HepG2 (cell line): Measurements from ENCODE around the gene SLC35F3. TPM values are rescaled to one million over a fixed set of nuclear protein-coding genes. Genes with fewer than 3 reads are reported as not detected.

Experiments used
- ATAC-seq: fragments of 200-7000 bp; cut with Tn5 transposase; 3 replicates; pipeline ENCODE4 v1.9.1; 2020; ENCODE audit warnings: mild to moderate bottlenecking, moderate library complexity
- BruUV-seq: library from RNA; stranded (reverse); fragments of 400-500 nt; replicated peaks from 2 replicates; lab custom pipeline; 2021; lab: Mats Ljungman, UMichigan
- CTCF ChIA-PET: fragments of 300-600 bp; formaldehyde crosslinking; extraction: SDS; loops from one replicate; lab custom pipeline; 2021; ENCODE audit warnings: low total read pairs, inconsistent platforms, low intra/inter-chr PET ratio; lab: Yijun Ruan, JAX
- POLR2A ChIA-PET: fragments of 350-600 bp; sonication (Branson Sonifier 250); formaldehyde crosslinking; loops from one replicate; lab custom pipeline; 2020; ENCODE audit warnings: antibody characterized with exemption, inconsistent platforms; lab: Yijun Ruan, JAX
- DNase-seq: peaks from one replicate; pipeline ENCODE4 v3.0.0-alpha.2; 2015; ENCODE audit warnings: low spot score
- FAIRE-seq: peaks from 3 replicates; lab custom pipeline; 2011; peaks lifted over from hg19 to GRCh38; lab: Jason Lieb, UNC
- H2AFZ ChIP-seq: one replicate; pipeline ENCODE4 v1.6.1; 2011; ENCODE audit warnings: low read length, inconsistent platforms
- H3K27ac ChIP-seq: fragments of 300-600 bp; 3 replicates; pipeline ENCODE4 v1.8.0; 2011; ENCODE audit warnings: mixed run types, mild to moderate bottlenecking, mixed read lengths, low read length, inconsistent platforms; ENCODE audit not compliant: insufficient read depth; ENCODE audit errors: extremely low read length
- H3K27me3 ChIP-seq, 2 experiments: fragments of 200-600 bp in 1 of 2; 2 replicates in 1 of 2; 3 replicates in 1 of 2; pipeline versions ENCODE4 v1.6.0 to v1.8.0; 2011; ENCODE audit warnings: low read length in 2 of 2, mild to moderate bottlenecking in 2 of 2, moderate library complexity in 2 of 2, inconsistent platforms in 1 of 2; ENCODE audit not compliant: insufficient read depth in 2 of 2, control insufficient read depth in 1 of 2
- H3K36me3 ChIP-seq, 2 experiments: fragments of 200-600 bp in 1 of 2; replicated peaks in 1 of 2; 2 replicates in 1 of 2; 3 replicates in 1 of 2; pipeline versions ENCODE4 v1.5.1 to v1.8.0; 2011; ENCODE audit warnings: low read length in 2 of 2, inconsistent platforms in 1 of 2; ENCODE audit not compliant: insufficient read depth in 2 of 2, control insufficient read depth in 1 of 2
- H3K4me1 ChIP-seq: 2 replicates; pipeline ENCODE4 v1.5.1; 2012; ENCODE audit warnings: low read length, inconsistent platforms; ENCODE audit not compliant: insufficient read depth
- H3K4me2 ChIP-seq: 2 replicates; pipeline ENCODE4 v1.6.0; 2011; ENCODE audit warnings: low read depth, low read length, inconsistent platforms
- H3K4me3 ChIP-seq, 3 experiments: fragments of 200-600 bp in 1 of 3; sonication (generic), shearing (Covaris generic) in 1 of 3; replicated peaks in 1 of 3; 2 replicates each; pipeline ENCODE4 v1.5.1; 2011 to 2016; ENCODE audit warnings: low read length in 3 of 3, inconsistent platforms in 2 of 3, low read depth in 2 of 3, mild to moderate bottlenecking in 2 of 3, control low read depth in 1 of 3, mixed read lengths in 1 of 3; ENCODE audit not compliant: insufficient read depth in 1 of 3
- H3K79me2 ChIP-seq: one replicate; pipeline ENCODE4 v1.6.1; 2011; ENCODE audit warnings: low read length, inconsistent platforms; ENCODE audit not compliant: insufficient read depth
- H3K9ac ChIP-seq: 2 replicates; pipeline ENCODE4 v1.6.0; 2011; ENCODE audit warnings: mild to moderate bottlenecking, low read depth, low read length, inconsistent platforms; ENCODE audit not compliant: insufficient read depth
- H3K9me3 ChIP-seq: 2 replicates; pipeline ENCODE4 v1.5.1; 2012; ENCODE audit warnings: mild to moderate bottlenecking, low read length
- H4K20me1 ChIP-seq: 2 replicates; pipeline ENCODE4 v1.6.0; 2011; ENCODE audit warnings: inconsistent platforms, mild to moderate bottlenecking, low read length, moderate library complexity; ENCODE audit not compliant: insufficient read depth
- KDM1A ChIP-seq: IDR thresholded peaks from 2 replicates; pipeline ENCODE4 v1.6.1; 2016; ENCODE audit warnings: missing compliant biosample characterization
- RAD21 ChIP-seq: fragments of 450-650 bp; formaldehyde crosslinking; IDR thresholded peaks from 2 replicates; pipeline ENCODE4 v1.5.0; 2020; ENCODE audit warnings: mild to moderate bottlenecking
- RBM39 ChIP-seq: fragments of 200-400 bp; formaldehyde crosslinking; IDR thresholded peaks from one replicate; pipeline ENCODE4 v1.6.1; 2018; ENCODE audit warnings: antibody characterized with exemption, mild to moderate bottlenecking, low read depth, low read length; ENCODE audit not compliant: poor library complexity, severe bottlenecking
- SOX6 ChIP-seq, 2 experiments: fragments of 450-650 bp in 1 of 2; sonication (generic) in 1 of 2; formaldehyde crosslinking in 1 of 2; IDR thresholded peaks; 2 replicates each; pipeline versions ENCODE4 v1.4.0 to v1.6.1; 2017 to 2020; ENCODE audit warnings: antibody characterized with exemption in 1 of 2, mild to moderate bottlenecking in 1 of 2, missing genetic modification reagents in 1 of 2
- TGIF2 ChIP-seq: IDR thresholded peaks from 2 replicates; pipeline ENCODE4 v1.6.1; 2016; ENCODE audit warnings: control low read depth, missing compliant biosample characterization
- ZNF260 ChIP-seq: sonication (generic); formaldehyde crosslinking; IDR thresholded peaks from 2 replicates; pipeline ENCODE4 v1.4.0; 2020; ENCODE audit warnings: missing genetic modification reagents, low read depth, mild to moderate bottlenecking, borderline replicate concordance
- ZNF569 ChIP-seq: sonication (generic); formaldehyde crosslinking; IDR thresholded peaks from 2 replicates; pipeline ENCODE4 v1.5.0; 2020; ENCODE audit warnings: mild to moderate bottlenecking, missing genetic modification reagents, moderate library complexity, borderline replicate concordance
- ZNF589 ChIP-seq: sonication (generic); formaldehyde crosslinking; conservative IDR thresholded peaks from 2 replicates; pipeline ENCODE4 v1.8.0; 2022; ENCODE audit warnings: mild to moderate bottlenecking, moderate library complexity, missing genetic modification reagents
- ZNF773 ChIP-seq: sonication (generic); formaldehyde crosslinking; IDR thresholded peaks from 2 replicates; pipeline ENCODE4 v1.4.0; 2020; ENCODE audit warnings: missing genetic modification reagents, borderline replicate concordance
- ZNF776 ChIP-seq: sonication (generic); formaldehyde crosslinking; IDR thresholded peaks from 2 replicates; pipeline ENCODE4 v1.4.0; 2020; ENCODE audit warnings: mild to moderate bottlenecking, missing genetic modification reagents
- ZNF782 ChIP-seq: sonication (generic); formaldehyde crosslinking; IDR thresholded peaks from 2 replicates; pipeline ENCODE4 v1.4.0; 2020; ENCODE audit warnings: missing genetic modification reagents, mild to moderate bottlenecking, borderline replicate concordance
- ZNF788 ChIP-seq: sonication (generic); formaldehyde crosslinking; IDR thresholded peaks from 2 replicates; pipeline ENCODE4 v1.5.0; 2020; ENCODE audit warnings: mild to moderate bottlenecking, missing genetic modification reagents, borderline replicate concordance
- ZNF792 ChIP-seq: IDR thresholded peaks from 2 replicates; pipeline ENCODE4 v1.6.1; 2016
- WGBS: methylation state at CpG from one replicate; pipeline ENCODE4 v1.1.6; 2017; ENCODE audit warnings: low lambda C conversion rate; 5-methylcytosine and 5-hydroxymethylcytosine counted together
- in situ Hi-C: cut with HindIII; loops from 2 replicates; pipeline ENCODE4 v1.10.0; 2017; ENCODE audit warnings: low pct_unique_long_range_greater_than_20kb; ENCODE audit not compliant: extremely low pct_ligation_motif_present
- intact Hi-C: fragments of 100-400 bp; cut with micrococcal nuclease; formaldehyde crosslinking; loops from one replicate; pipeline ENCODE4 v1.10.0; 2022; ENCODE audit not compliant: unreplicated experiment
- polyA plus RNA-seq, 8 experiments: library from polyadenylated mRNA; depleted of rRNA in 3 of 8; stranded (reverse) in 7 of 8; unstranded in 1 of 8; fragments of >200 nt; fragmentation: Illumina TruSeq in 4 of 8; extraction: Trizol in 4 of 8; gene quantifications; 2 replicates each; pipeline versions ENCODE4 v1.2.1 to v1.2.3, GENCODE V29; 2011 to 2016; ENCODE audit warnings: low read depth in 4 of 8, missing spikeins in 1 of 8, mixed read lengths in 1 of 8; ENCODE audit not compliant: insufficient read depth in 1 of 8
- total RNA-seq, 5 experiments: library from RNA; depleted of rRNA; stranded (reverse); fragments of >200 nt; fragmentation: Illumina TruSeq; extraction: Trizol; gene quantifications; 2 replicates each; pipeline ENCODE4 v1.2.3, GENCODE V29; 2016; ENCODE audit warnings: low read depth in 1 of 5
- TF ChIP-seq, protein P1 (sequence below): sonication (generic); formaldehyde crosslinking; IDR thresholded peaks from 2 replicates; pipeline ENCODE4 v1.5.0; 2020; ENCODE audit warnings: missing genetic modification reagents
- TF ChIP-seq, protein P2 (sequence below): sonication (generic); formaldehyde crosslinking; IDR thresholded peaks from 2 replicates; pipeline ENCODE4 v1.4.0; 2020; ENCODE audit warnings: missing genetic modification reagents

The SLC35F3 gene
- total and polyA plus RNA-seq, 2 of the 13 experiments (the other 11 are each of a cell fraction or from before 2014, with no cell fraction given): not detected

DNA sequence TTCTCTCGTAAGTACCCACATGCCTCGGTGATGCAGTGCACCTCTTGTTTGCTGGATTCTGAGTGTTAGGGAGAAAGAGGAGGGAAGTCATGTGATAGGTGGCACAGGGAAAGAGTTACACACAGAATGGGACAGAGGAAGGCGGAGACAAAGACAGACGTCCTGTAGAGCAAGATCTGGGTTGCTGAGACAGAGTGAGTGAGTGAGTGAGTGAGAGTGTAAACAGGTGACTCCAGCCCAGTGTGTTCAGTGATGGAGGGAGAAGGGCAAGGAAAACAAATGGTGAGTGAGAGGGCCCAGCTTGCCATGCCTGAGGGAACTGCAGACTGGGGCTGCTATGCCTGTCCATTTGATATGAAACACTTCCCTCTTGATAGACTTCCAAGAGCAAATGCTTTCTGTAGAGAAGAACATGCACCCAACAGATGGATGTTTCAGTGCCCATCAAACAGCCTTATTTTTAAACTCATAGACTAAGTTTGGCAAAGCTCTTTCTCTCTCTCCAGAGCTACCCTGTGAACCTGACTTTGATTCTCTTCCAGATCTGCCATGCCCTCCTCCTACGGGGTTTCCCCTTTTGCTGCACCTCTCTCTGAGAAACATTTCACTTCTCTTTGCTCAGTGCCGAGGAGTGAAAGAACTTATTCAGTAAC, 258.9 kb downstream of the SLC35F3 start:
- H3K27me3 ChIP-seq: peaks cover 0 to 7% of the 10 kb centered on the region in 2 experiments; a peak in 1 of 5 replicates
- H4K20me1 ChIP-seq: no peaks in the 10 kb centered on the region
- CTCF ChIA-PET: no interaction called here
- H3K79me2 ChIP-seq: no peaks in the 10 kb centered on the region
- in situ Hi-C loops (no loop called here), intact Hi-C loops (no loop called here)
- ATAC-seq (no peak), DNase-seq (no peak), FAIRE-seq (no peak)
- no peaks in the 10 kb centered on the region for H3K36me3 ChIP-seq
- no TSS peak for BruUV-seq
- no peak overlapping the region for H3K4me2 ChIP-seq
- no peak overlapping the region for H3K9ac ChIP-seq
- POLR2A ChIA-PET: no interaction called here
- H3K4me3 ChIP-seq: no peak overlapping the region
- no peak overlapping the region for H3K27ac ChIP-seq
- no peaks in the 10 kb centered on the region for H3K4me1 ChIP-seq
- TF ChIP-seq ZNF569 (CRISPR knock-in tag) (no peak), SOX6 (IDR thresholded peaks at IDR 0.05) (no peak), SOX6 (CRISPR knock-in tag; IDR thresholded peaks at IDR 0.05) (no peak), ZNF788 (CRISPR knock-in tag) (no peak), ZNF260 (CRISPR knock-in tag) (no peak), RAD21 (CRISPR knock-in tag) (no peak), TGIF2 (no peak)
- TF ChIP-seq, all 625 proteins: peak for 0
- 13% methylated on average over 6 of the region's 6 CpGs for WGBS
- Histone ChIP-seq H2AFZ (no peak overlapping the region), H3K9me3 (no peaks in the 10 kb centered on the region)

DNA sequence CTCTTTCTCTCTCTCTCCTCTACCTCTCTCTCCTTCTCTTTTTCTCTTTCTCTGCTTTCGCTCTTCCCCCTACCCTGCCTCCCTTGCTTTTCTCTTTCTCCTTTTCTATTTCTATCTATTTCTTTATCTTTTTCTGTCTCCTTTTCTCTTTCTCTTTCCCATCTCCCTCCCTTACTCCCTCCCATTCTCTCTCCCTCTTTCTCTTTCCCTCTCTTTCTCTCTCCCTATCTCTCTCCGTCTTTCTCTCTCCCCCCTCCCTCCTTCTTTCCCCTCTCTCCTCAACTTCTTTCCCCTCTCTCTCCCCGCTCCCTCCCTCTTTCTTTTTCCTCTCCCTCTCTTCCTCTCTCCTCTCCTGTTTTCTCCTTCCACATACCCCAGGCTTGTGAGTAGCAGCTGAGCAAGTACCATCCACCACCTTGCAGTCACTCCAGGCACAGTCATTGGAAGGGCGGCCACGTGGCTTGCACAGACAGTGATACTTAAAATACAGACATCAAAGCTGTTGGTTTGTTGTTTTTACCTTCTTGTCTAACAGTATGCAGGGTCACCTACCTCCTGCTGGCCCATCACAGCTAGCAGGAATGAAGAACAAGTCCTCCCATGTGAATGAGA, 259.7 kb downstream of the SLC35F3 start:
- H3K4me2 ChIP-seq: no peak overlapping the region
- CTCF ChIA-PET: no interaction called here
- WGBS: 8% methylated on average over 5 of the region's 5 CpGs
- no peak overlapping the region for H2AFZ ChIP-seq
- no peaks in the 10 kb centered on the region for H3K79me2 ChIP-seq
- no peak overlapping the region for H3K9ac ChIP-seq
- no peak overlapping the region for H3K27ac ChIP-seq
- H4K20me1 ChIP-seq: no peaks in the 10 kb centered on the region
- in situ Hi-C loops: no loop called here
- POLR2A ChIA-PET: no interaction called here
- no peak overlapping the region for H3K4me3 ChIP-seq
- intact Hi-C loops: no loop called here
- BruUV-seq: no TSS peak
- FAIRE-seq (no peak), ATAC-seq (no peak), DNase-seq (no peak)
- H3K9me3 ChIP-seq: no peaks in the 10 kb centered on the region
- H3K36me3 ChIP-seq: no peaks in the 10 kb centered on the region
- H3K4me1 ChIP-seq: no peaks in the 10 kb centered on the region
- H3K27me3 ChIP-seq: peaks cover 2 to 7% of the 10 kb centered on the region in 2 experiments; a peak in 1 of 5 replicates
- TF ChIP-seq ZNF589 (CRISPR knock-in tag) (no peak), KDM1A (CRISPR knock-in tag) (no peak), ZNF792 (no peak), RBM39 (no peak), ZNF776 (CRISPR knock-in tag) (no peak), ZNF782 (no peak), ZNF773 (CRISPR knock-in tag) (no peak)
- TF ChIP-seq, protein P1, sequence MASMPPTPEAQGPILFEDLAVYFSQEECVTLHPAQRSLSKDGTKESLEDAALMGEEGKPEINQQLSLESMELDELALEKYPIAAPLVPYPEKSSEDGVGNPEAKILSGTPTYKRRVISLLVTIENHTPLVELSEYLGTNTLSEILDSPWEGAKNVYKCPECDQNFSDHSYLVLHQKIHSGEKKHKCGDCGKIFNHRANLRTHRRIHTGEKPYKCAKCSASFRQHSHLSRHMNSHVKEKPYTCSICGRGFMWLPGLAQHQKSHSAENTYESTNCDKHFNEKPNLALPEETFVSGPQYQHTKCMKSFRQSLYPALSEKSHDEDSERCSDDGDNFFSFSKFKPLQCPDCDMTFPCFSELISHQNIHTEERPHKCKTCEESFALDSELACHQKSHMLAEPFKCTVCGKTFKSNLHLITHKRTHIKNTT (CRISPR knock-in tag): no peak
- TF ChIP-seq, protein P2, sequence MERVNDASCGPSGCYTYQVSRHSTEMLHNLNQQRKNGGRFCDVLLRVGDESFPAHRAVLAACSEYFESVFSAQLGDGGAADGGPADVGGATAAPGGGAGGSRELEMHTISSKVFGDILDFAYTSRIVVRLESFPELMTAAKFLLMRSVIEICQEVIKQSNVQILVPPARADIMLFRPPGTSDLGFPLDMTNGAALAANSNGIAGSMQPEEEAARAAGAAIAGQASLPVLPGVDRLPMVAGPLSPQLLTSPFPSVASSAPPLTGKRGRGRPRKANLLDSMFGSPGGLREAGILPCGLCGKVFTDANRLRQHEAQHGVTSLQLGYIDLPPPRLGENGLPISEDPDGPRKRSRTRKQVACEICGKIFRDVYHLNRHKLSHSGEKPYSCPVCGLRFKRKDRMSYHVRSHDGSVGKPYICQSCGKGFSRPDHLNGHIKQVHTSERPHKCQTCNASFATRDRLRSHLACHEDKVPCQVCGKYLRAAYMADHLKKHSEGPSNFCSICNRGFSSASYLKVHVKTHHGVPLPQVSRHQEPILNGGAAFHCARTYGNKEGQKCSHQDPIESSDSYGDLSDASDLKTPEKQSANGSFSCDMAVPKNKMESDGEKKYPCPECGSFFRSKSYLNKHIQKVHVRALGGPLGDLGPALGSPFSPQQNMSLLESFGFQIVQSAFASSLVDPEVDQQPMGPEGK (CRISPR knock-in tag): no peak
